Measurements from ENCODE around the gene NOX5. TPM values are rescaled to one million over a fixed set of nuclear protein-coding genes. Genes with fewer than 3 reads are reported as not detected.
"Not testable (repeated sequence)": the region's sequence is repeated elsewhere in the genome, so short reads cannot be mapped to it uniquely, and the experiment has no call there.

NOX5 gene
- total RNA-seq, 1 donor from 2014 or later: not detected

DNA sequence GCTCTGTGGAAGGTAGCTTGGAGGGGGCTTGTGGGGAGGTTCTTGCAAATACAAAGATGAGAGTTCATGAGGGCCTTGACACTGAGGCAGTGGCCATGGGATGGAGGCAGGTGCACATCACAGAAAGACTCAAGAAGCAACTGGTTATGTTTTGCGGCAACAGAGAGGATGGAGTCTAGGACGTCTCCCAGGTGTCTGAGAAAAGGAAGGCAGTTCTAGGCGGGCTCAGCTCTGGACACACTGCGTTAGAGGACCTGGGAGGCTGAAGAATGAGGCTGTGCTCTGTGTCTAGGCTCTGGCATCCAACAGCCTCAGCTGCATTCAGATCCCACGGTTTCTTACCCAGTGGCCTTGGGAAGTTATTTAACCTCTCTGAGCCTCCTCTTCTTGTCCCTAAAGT lies 23.5 kb downstream of the NOX5 start:
- intact Hi-C loops (cut with DNase I): no loop called here
- ATAC-seq (ENCODE audit: poor library complexity) (no peak), DNase-seq (no peak)

DNA sequence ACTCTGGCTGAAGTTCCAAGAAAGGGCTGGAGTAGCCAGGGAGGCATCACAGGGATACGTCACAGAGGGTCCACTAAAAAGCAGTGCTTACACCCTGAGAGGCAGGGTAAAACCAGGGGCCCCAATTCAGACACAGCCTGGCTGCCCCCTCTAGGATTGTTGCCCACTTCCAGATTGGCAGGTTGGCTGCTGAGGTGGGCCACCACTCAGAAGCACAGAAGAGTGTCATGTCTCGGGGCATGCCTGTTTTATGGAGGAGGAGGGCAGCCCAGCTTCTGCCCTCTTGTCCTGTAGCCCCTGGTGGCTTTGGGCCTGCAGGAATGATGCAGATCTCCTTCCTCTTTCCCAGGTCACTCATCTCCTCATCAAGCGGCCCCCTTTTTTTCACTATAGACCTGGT lies 24.0 kb downstream of the NOX5 start:
- DNase-seq (no peak), ATAC-seq (ENCODE audit: poor library complexity) (no peak)
- intact Hi-C loops (cut with DNase I): no loop called here

DNA sequence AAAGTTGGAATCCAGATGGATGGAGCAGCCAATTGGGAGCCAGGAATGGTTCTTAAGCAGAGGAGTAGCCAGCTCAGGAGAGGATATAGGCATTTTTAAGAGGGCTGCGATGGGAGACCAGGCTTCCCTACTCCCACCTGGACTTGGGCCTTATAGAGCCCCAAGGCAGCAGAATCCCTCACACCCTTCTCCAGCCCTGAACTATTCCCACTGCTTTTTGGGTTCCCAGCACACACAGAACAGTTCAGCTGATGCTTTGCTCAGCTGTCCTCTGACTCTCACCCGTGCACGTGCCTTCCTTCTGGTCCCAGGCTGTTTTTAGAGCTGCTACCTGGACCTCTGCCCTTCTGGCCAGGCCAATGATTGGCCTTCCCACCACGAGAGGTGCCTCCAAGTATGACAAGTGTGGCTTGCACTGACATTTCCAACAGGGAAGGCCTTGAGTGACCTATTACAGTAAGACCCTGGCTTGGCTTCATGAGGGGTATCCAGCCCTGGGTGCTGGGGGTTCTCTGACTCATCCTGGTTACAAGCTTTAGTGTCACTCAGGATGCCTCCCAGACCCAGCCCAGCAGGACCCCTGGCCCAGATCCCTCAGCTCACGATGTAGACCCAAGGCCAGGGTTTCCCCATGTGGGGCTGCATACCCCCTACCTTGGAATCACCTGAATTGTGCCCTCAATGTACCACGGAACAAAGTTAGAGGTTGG lies 25.2 kb downstream of the NOX5 start:
- intact Hi-C loops (cut with DNase I): no loop called here
- ATAC-seq (ENCODE audit: poor library complexity): no peak
- no peak for DNase-seq

DNA sequence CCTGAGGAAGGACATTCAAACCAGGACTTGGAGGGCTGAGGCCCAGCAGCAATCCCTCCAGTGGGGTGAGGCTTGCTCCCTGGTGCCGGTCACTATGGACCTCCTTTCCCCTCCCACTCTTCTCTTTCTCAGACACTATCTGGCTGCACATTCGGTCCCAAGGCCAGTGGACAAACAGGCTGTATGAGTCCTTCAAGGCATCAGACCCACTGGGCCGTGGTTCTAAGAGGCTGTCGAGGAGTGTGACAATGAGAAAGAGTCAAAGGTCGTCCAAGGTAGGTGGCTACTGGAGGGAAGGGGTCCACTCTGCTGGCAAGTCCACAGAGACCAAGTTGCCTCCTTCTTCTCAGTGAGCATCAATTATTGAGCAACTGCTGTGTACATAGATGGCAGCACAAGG lies 28.0 kb downstream of the NOX5 start:
- ATAC-seq (ENCODE audit: poor library complexity): no peak
- intact Hi-C loops (cut with DNase I): no loop called here
- DNase-seq: no peak

DNA sequence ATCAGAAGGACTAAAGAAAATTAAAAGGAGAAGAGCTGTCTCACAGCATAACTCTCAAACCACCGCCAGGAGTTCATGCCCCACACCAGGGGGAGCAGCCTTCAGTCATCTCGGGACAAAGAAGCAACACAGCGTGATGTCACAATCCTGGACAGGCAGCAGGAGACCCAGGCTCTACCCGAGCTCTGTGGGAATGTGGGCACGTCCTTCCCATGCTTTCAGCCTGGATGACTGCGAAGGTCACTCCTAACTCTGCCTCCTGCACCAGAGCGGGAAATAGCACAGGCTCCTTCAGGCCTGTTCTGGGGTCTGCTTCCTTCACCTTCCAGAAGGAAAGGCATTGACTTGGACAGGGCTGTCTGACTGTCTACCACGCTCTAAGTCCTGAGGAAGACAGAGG lies 31.3 kb downstream of the NOX5 start:
- intact Hi-C loops (cut with DNase I): no loop called here
- ATAC-seq (ENCODE audit: poor library complexity) (no peak), DNase-seq (no peak)

DNA sequence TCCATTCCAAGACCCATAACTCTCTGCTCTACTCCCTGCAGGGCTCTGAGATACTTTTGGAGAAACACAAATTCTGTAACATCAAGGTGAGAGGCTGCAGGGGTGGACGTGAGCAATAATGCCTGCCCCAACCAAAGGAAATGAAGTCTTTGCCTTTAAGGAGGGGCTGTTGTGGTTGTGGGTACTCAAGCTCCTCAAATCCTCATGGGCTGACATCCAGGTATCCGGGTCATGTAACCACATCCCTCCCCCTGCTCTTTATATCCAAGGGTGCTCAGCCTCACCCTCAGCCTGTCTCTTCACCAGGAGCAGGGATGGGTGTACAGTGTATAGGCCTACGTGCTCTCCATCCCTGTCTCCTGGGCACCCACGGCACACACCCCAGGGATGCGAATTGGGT lies 32.3 kb downstream of the NOX5 start:
- intact Hi-C loops (cut with DNase I): no loop called here
- no peak for ATAC-seq (ENCODE audit: poor library complexity)
- DNase-seq: no peak

DNA sequence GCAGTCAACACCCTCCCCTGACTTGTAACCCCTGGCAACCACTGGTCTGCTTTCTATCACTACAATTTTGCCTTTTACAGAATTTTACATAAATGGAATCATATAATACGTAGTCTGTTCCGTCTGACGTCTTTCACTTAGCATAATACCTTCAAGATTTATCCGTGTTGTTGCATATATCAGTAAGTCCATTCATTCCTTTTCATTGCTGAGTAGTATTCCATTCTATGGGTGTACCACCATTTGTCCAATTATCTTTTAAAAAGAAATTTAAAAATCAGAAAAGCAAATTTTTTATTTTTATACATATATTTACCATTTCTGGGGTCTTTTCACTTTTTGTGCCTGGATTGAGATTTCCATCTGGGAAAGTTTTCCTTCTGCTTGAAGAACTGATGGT lies 35.5 kb downstream of the NOX5 start:
- ATAC-seq (ENCODE audit: poor library complexity) (no peak), DNase-seq (no peak)
- intact Hi-C loops (cut with DNase I): loop anchor here (10.0 kb wide), 1 partner anchor 115 kb away; the partner anchor contains the start of gene GLCE

DNA sequence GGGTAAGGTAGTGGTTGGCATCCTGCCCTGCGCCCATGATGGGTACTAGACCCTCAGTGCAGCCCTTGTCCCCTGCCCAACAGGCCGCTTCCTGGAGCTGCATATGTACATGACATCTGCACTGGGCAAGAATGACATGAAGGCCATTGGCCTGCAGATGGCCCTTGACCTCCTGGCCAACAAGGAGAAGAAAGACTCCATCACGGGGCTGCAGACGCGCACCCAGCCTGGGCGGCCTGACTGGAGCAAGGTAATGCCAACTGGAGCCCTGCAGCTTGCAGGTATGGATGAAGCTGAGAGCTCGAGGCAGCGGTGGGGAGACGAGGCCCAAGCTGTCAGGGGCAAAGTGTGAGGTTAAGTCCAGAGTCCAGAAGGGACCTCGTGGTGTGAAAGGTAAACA lies 40.8 kb downstream of the NOX5 start:
- DNase-seq: no peak
- ATAC-seq (ENCODE audit: poor library complexity): no peak

DNA sequence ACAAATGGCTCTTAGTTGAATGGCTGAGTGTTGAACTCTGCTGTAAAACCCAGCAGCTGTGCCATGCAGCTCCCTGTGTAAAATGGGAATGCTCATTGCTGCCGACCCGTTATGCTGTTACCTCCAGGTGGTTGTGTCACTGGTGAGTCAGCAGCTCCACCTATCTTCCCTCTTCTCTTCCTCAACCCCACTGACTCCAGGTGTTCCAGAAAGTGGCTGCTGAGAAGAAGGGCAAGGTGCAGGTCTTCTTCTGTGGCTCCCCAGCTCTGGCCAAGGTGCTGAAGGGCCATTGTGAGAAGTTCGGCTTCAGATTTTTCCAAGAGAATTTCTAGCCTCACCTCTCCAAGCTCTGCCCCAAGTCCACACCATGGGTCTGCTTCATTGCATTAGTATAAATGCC lies 41.9 kb downstream of the NOX5 start:
- DNase-seq (no peak), ATAC-seq (ENCODE audit: poor library complexity) (no peak)
- intact Hi-C loops (cut with DNase I): loop anchor here (10.0 kb wide), 1 partner anchor 108 kb away; the partner anchor contains the start of gene GLCE

More for the DNA sequence above, 40.8 kb downstream of the NOX5 start:
- intact Hi-C loops (cut with DNase I): loop anchor here (10.0 kb wide), 1 partner anchor 110 kb away; the partner anchor contains the start of gene GLCE

DNA sequence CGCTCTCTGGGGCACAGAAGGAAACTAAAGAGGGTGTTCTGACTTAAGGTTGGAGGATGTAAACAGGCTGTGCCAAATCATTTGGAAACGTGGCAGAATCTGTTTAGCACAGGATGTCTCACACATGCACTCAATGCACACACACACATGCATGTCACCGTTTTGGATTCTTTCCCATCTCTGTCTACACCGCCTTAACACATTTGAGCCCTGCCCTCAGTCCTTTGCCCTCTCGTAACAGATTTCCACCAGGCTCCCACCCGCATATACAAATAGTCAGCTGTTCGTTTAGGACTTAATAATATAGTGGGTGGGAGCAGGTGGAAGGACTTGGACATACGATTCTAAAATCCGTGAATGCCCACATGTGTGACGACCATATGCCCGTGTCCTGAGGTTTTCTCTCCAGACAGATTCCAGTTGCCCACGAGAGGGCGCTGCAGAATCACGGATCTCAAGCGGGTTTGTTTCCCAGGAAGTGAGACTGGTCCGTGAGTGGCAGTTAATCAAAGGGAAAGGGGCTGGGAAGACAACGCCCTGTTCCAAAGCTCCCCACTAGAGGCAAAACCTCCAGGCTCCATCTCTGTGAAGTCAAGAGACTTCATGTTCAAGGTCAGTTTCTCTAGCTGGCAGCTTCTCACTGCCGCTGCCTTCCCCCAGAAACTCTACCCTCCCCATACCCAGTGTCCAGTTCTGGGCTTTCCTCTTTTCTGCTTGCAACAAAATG lies 44.5 kb downstream of the NOX5 start:
- ATAC-seq (ENCODE audit: poor library complexity) (peak; percentile 92), DNase-seq (peak; percentile 93)
- intact Hi-C loops (cut with DNase I): loop anchor here (2.0 to 10.0 kb wide), 2 partner anchors 106 to 336 kb away; partner anchors contain the start of gene GLCE

DNA sequence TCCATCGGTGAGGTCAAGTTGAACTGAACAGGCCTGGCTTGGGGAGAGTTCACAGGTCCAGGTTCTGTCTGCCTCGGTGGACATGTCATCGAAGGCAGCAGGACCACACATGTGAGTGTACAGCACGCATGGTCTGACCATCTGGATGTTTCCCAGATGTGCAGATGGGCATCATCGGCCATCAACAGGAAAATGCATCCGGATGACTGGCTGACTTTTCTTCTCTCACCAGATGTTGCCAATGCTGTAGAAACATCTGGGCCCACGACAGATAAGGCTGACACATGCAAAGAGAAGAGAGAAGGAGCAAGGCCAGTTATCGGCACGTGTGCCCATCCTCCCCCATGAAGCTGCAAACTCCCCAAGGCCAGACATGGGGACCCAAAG lies 45.1 kb downstream of the NOX5 start:
- DNase-seq: no peak
- ATAC-seq (ENCODE audit: poor library complexity): peak; percentile 2
- intact Hi-C loops (cut with DNase I): loop anchor here (2.0 to 10.0 kb wide), 2 partner anchors 105 to 335 kb away; partner anchors contain the start of gene GLCE

DNA sequence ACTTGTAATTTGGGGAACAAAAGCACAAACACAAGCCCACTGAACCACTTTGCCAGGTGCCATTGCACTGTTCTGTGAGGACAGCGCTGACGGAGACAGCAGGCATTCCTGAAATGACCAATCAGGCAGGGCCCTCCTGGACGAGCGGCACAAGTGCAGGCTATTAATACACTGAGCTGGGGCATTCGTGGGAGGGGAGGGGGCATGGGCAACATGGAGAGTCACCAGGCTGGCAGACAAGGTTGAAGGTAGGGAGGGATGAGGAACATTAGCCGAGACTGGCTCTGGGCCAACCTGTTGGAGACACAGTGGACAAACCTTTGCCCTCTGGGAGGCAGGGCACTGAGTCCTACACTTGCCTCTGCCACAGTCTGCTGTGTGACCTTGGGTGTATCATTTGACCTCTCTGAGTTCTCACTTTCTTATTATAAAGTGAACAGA lies 45.6 kb downstream of the NOX5 start:
- peak; percentile 67 for DNase-seq
- intact Hi-C loops (cut with DNase I): loop anchor here (2.0 kb wide), 2 partner anchors 165 to 205 kb away; no protein-coding TSS in a partner anchor
- ATAC-seq (ENCODE audit: poor library complexity): peak; percentile 93

DNA sequence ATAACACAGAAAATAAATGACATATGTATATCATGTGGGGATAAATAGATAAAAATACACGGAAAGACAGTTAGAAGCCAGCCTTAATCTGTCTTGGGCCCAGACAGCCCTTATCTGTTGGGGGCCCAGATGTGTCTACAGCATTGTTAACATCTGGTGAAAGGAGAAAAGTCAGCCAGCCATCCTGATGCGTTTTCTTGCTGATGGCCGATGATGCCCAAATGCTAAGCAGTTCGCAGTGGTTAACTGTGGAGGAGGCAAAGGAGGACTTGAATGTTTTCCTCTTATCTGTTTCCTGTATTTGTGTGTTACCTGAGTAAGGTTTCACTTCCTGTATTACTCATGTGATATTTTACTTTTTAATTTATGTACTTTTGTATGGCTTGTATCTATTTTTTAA lies 46.2 kb downstream of the NOX5 start:
- intact Hi-C loops (cut with DNase I): loop anchor here (2.0 kb wide), 2 partner anchors 164 to 204 kb away; no protein-coding TSS in a partner anchor
- DNase-seq: no peak
- no peak for ATAC-seq (ENCODE audit: poor library complexity)

DNA sequence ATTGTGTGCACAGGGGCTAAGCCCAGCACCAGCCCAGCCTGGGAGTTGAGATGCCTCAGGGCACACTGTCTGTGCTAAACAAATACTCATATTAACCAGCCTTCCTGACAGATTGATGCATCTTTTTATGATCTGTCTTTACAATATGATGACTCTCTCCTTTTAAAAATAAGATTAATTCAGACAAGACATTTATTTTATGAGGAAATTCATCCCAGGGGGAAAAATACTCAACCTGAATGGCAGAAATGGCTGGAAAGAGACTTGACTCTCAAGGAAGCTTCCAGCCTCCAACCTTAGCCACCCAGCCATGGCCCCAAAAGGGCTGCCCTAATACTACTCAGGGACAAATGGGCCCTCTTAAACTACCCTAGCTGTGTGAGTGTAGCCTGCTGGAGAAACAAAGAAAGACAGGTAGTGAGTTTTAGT lies 46.9 kb downstream of the NOX5 start:
- DNase-seq (no peak), ATAC-seq (ENCODE audit: poor library complexity) (no peak)
- intact Hi-C loops (cut with DNase I): loop anchor here (2.0 kb wide), 2 partner anchors 163 to 203 kb away; no protein-coding TSS in a partner anchor

DNA sequence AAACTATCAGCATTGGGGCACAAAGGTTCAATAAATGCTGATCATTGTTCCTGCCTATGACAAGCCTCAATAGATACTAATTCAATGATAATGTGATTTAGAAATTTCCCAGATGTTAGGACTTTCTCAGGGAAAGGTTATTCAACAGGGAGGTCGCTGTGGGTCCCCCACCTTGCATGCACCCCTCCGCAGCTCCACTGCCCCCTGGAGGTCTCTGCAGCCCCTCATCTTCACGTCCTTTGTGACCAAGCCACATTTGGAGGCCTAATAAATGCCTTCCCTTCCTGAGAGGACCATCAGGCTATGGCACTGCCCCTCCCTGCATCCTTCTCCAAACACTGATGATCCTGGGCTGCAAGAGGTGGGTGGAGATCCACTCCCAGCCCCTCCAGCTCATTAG lies 50.2 kb downstream of the NOX5 start:
- intact Hi-C loops (cut with DNase I): no loop called here
- ATAC-seq (ENCODE audit: poor library complexity): no peak
- no peak for DNase-seq

DNA sequence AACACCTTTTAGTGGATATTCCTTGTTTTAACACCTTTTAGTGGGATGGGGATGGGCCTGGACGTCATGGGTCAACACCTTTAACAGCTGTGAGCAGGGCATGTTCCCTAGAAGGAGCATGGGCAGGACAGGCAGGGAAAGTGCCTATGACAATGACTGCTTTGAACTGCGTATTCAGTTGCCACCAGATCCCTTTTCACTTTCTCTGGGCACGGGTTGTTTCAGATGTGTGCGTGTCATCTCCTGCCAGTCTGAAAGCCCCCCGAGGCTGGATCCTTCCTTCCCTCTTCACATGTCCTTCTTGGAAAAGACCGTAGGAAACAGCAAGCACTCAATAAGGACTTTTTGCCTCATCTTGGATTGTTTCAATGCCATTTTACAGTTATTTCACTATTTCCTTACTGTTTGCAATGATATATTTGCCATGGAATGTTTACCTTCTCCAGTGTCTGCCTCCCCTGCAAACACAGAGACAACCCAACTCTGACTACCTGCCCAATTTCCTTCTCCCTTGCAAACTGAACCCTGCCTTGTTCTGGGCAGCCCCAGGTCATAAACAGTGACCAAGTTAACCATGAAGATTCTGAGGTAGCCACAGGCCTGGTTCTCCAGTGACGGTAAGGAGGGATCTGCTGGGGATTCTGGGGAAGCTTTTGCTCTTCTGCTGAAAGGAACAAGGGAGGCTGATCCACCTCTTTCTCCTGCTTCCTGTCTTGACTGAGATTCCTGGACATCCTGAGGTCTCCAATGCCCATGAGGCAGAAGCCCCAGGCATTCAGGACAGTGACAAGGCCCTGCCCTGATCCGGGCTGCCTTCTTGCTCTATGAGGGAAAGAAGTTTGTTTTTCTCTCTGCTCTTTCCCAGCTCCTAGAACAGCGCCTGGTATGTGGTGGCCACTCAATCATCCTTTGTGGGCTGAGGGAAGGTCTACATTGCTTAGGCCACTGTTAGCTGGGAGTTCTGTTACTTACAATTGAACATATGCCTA lies 51.8 kb downstream of the NOX5 start:
- no peak for DNase-seq
- no peak for ATAC-seq (ENCODE audit: poor library complexity)
- intact Hi-C loops (cut with DNase I): no loop called here

DNA sequence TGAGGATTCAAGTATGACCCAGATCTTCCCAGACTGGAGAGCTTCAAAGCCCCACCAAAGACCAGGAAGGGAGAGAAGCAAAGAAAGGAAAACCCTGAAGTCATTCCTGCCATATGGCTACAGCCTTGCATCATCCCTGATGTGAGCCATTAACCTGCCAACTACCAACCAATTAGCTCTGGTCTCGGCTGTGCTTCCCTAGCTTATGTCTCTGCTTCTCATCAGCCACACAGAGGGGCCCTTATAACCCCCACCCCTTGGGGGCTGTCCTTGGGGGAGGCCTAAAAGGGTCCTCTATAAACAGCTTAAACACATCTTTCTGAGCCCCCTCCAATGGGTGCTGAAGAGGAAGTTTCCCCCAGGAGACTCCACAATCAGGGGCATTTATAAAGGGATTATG lies 52.8 kb downstream of the NOX5 start:
- ATAC-seq (ENCODE audit: poor library complexity): no peak
- intact Hi-C loops (cut with DNase I): no loop called here
- DNase-seq: no peak

DNA sequence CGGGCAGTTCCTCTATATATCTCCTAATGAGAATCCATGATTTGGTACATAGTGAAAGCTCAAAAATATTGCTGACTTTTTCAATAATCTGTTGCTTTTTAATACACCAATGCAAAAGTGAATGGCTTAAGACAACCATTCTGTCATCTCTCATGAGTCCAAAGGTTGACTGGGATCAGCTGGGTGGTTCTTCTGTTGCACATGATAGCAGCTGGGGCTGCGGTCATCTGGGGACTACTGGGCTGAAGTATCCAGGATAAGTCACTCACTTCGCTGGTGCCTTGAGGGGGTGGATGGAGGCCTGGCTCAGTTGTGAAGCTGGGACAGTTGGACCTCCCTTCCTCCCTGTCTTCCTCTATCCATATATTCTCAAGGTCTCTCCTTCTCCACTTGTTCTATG lies 53.7 kb downstream of the NOX5 start:
- no peak for DNase-seq
- intact Hi-C loops (cut with DNase I): no loop called here

DNA sequence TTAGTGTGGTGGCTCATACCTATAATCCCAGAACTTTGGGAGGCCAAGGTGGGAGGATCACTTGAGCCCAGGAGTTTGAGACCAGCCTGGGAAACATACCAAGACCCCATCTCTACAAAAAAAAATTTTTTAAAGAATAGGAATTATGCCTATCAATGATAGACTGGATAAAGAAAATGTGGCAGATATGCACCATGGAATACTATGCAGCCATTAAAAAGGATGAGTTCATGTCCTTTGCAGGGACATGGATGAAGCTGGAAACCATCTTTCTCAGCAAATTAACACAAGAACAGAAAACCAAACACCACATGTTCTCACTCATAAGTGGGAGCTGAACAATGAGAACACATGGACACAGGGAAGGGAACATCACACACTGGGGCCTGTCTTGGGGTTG lies 54.8 kb downstream of the NOX5 start:
- intact Hi-C loops (cut with DNase I); DNase-seq; ATAC-seq (ENCODE audit: poor library complexity): not testable (repeated sequence)

More for the DNA sequence above, 53.7 kb downstream of the NOX5 start:
- no peak for ATAC-seq (ENCODE audit: poor library complexity)
